ENCODE data around the gene NGRN. TPM values are rescaled to one million over a fixed set of nuclear protein-coding genes. Genes with fewer than 3 reads are reported as not detected.

NGRN gene
- total and polyA plus RNA-seq, 2 of the 4 experiments (the other 2 are of a cell fraction): 39.6 to 46.2 TPM

- ChIA-PET CTCF (no interaction called here), POLR2A (ENCODE audit: unreplicated experiment) (no interaction called here)
- H2AFZ ChIP-seq (replicated peaks; ENCODE audit: low read length, poor library complexity): no peak overlapping the region
- H2AK9ac ChIP-seq (replicated peaks; ENCODE audit: low read depth, low read length, poor library complexity): no peak overlapping the region
- ATAC-seq (ENCODE audit: low read depth) (no peak), DNase-seq (no peak)
- H4K91ac ChIP-seq (ENCODE audit: insufficient read depth, low read depth, low read length): no peak overlapping the region
- H2BK5ac ChIP-seq (ENCODE audit: low read depth, low read length, poor library complexity, severe bottlenecking): no peak overlapping the region
- H3K14ac ChIP-seq (replicated peaks; ENCODE audit: low read depth, low read length): no peak overlapping the region
- no peaks in the 10 kb centered on the region for H3K4me1 ChIP-seq (ENCODE audit: control insufficient read depth, insufficient read depth, low read length)
- no peak overlapping the region for H3K27ac ChIP-seq (ENCODE audit: insufficient read depth, low read length)
- no peak overlapping the region for H3K56ac ChIP-seq (ENCODE audit: extremely low read depth, insufficient read depth, low read length)
- dilution Hi-C loops (cut with HindIII; ENCODE audit: low sequenced_read_pairs, unreplicated experiment) (no loop called here), intact Hi-C loops (cut with micrococcal nuclease) (no loop called here), in situ Hi-C loops (cut with MboI; ENCODE audit: low sequenced_read_pairs) (no loop called here)
- no peaks in the 10 kb centered on the region for H3K79me1 ChIP-seq (ENCODE audit: low read depth in 1 of 2, low read length in 2 of 2)
- H3K4me3 ChIP-seq (ENCODE audit: insufficient read depth, low read depth, low read length): no peak overlapping the region
- H3K9ac ChIP-seq (ENCODE audit: low read depth, low read length): no peak overlapping the region
- H4K8ac ChIP-seq (ENCODE audit: low read depth in 2 of 2, low read length in 2 of 2): no peak overlapping the region
- H4K20me1 ChIP-seq (ENCODE audit: insufficient read depth, low read length): no peaks in the 10 kb centered on the region
- WGBS, 2 experiments (ENCODE audit: extremely low coverage in 2 of 2, insufficient read length in 1 of 2): 88% methylated on average over 5 of the region's 8 CpGs; no CpG with 5 or more reads in 1 of the 2 experiments
- no peak for TF ChIP-seq CHD1 (IDR thresholded peaks at IDR 0.05; ENCODE audit: low read depth, low read length)
- no peak for TF ChIP-seq MAFK (IDR thresholded peaks at IDR 0.05; ENCODE audit: low read depth, low read length)
- TF ChIP-seq USF2 (IDR thresholded peaks at IDR 0.05; ENCODE audit: low read depth, low read length): no peak
- TF ChIP-seq BHLHE40 (IDR thresholded peaks at IDR 0.05; ENCODE audit: low read depth, low read length): no peak
- no peak for TF ChIP-seq NFE2L2 (IDR thresholded peaks at IDR 0.05; ENCODE audit: low read depth, low read length)
- TF ChIP-seq SMC3 (IDR thresholded peaks at IDR 0.05; ENCODE audit: low read depth, low read length): no peak
- TF ChIP-seq FOS (IDR thresholded peaks at IDR 0.05; ENCODE audit: low read depth, low read length): no peak
- TF ChIP-seq RCOR1 (IDR thresholded peaks at IDR 0.05; ENCODE audit: insufficient replicate concordance, low read length): no peak
- TF ChIP-seq POLR2A (IDR thresholded peaks at IDR 0.05; ENCODE audit: low read depth, low read length): no peak
- TF ChIP-seq CEBPB (IDR thresholded peaks at IDR 0.05; ENCODE audit: low read depth, low read length): no peak
- TF ChIP-seq CTCF (conservative IDR thresholded peaks at IDR 0.05; ENCODE audit: low read depth, low read length): no peak
- no peak for TF ChIP-seq RFX5 (IDR thresholded peaks at IDR 0.05; ENCODE audit: low read depth, low read length)
- no peak for TF ChIP-seq RAD21 (IDR thresholded peaks at IDR 0.05; ENCODE audit: low read length)
- TF ChIP-seq MAZ (IDR thresholded peaks at IDR 0.05; ENCODE audit: borderline replicate concordance, low read depth, low read length): no peak
- TF ChIP-seq ELK1 (IDR thresholded peaks at IDR 0.05; ENCODE audit: borderline replicate concordance, low read depth, low read length): no peak
- TF ChIP-seq MXI1 (IDR thresholded peaks at IDR 0.05; ENCODE audit: borderline replicate concordance, low read depth, low read length): no peak
- H3K36me3 ChIP-seq (ENCODE audit: control insufficient read depth, insufficient read depth, low read length): peaks cover 4% of the 10 kb centered on the region; the same call in 1 of the 2 replicates
- H3K9me1 ChIP-seq (ENCODE audit: insufficient read depth, low read length): no peaks in the 10 kb centered on the region
- H3K4me2 ChIP-seq (ENCODE audit: low read depth, low read length): no peak overlapping the region
- H2BK120ac ChIP-seq (ENCODE audit: low read depth, low read length): no peak overlapping the region
- no peak overlapping the region for H3K18ac ChIP-seq (ENCODE audit: low read depth, low read length)
- no peak overlapping the region for H3K4ac ChIP-seq (ENCODE audit: low read depth, low read length)
- H2BK20ac ChIP-seq (ENCODE audit: low read depth, low read length): no peak overlapping the region
- no peaks in the 10 kb centered on the region for H3K9me3 ChIP-seq (ENCODE audit: control insufficient read depth, insufficient read depth, low read length)
- H3K23ac ChIP-seq (ENCODE audit: low read depth, low read length): no peak overlapping the region
- H3K27me3 ChIP-seq (ENCODE audit: control insufficient read depth, insufficient read depth, low read length): no peaks in the 10 kb centered on the region
- H2BK15ac ChIP-seq (ENCODE audit: low read depth, low read length): no peak overlapping the region
- no peak overlapping the region for H2AK5ac ChIP-seq (ENCODE audit: low read depth, low read length)
- H4K5ac ChIP-seq (ENCODE audit: low read depth, low read length): no peak overlapping the region
- BruUV-seq (replicated peaks): no TSS peak
Observed at GRCh38 chr15:90240856-90241255, 24.6 kb upstream of the NGRN start.
